Measurements from ENCODE around the gene COQ5. TPM values are rescaled to one million over a fixed set of nuclear protein-coding genes. Genes with fewer than 3 reads are reported as not detected.
"Not testable (repeated sequence)": the region's sequence is repeated elsewhere in the genome, so short reads cannot be mapped to it uniquely, and the experiment has no call there.

COQ5 gene
- total RNA-seq, 1 experiment from 2014 or later: 39.3 TPM

GRCh38 chr12:120529641-120530417, 871 bp upstream of the COQ5 start:
- DNase-seq (ENCODE audit: low read depth): peak; percentile 64

- no peak for DNase-seq (ENCODE audit: low read depth)
Observed at GRCh38 chr12:120522568-120522967, 6.4 kb downstream of the COQ5 start.

DNA sequence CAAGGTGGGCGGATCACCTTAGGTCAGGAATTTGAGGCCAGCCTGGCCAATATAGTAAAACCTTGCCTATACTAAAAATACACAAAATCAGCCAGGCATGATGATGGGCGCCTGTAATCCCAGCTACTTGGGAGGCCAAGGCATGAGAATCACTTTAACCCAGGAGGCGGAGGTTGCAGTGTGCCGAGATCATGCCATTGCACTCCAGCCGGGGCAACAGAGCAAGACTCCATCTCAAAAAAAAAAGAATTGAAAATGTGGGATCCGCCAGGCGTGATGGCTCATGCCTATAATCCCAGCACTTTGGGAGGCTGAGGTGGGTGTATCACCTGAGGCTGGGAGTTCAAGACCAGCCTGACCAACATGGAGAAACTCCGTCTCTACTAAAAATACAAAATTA, 9.6 kb downstream of the COQ5 start:
- not testable (repeated sequence) for DNase-seq (ENCODE audit: low read depth)

- DNase-seq (ENCODE audit: low read depth): no peak
Observed at GRCh38 chr12:120515496-120515895, 13.5 kb downstream of the COQ5 start.

GRCh38 chr12:120514002-120514401, 15.0 kb downstream of the COQ5 start:
- no peak for DNase-seq (ENCODE audit: low read depth)

- DNase-seq (ENCODE audit: low read depth): no peak
Observed at GRCh38 chr12:120508537-120508936, 20.4 kb downstream of the COQ5 start.

DNA sequence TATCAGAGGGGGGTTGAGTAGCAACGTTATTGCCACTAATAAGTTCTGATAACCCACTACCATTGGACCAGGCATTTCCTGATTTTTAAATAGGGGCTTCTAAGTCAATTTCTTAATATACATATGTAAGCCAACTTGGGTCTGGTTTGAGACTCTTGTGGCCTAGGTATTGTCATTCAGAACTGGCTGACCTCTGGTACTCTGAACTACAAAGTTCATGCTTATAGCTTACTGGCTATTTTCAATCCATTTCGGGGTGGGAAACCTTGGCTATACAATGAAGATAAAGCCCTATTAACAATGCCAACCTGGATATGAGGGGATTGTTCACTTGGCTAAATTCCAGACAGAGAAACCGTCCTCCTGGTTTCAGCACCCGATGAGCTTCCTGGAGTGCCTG, 24.4 kb downstream of the COQ5 start:
- no peak for DNase-seq (ENCODE audit: low read depth)

DNA sequence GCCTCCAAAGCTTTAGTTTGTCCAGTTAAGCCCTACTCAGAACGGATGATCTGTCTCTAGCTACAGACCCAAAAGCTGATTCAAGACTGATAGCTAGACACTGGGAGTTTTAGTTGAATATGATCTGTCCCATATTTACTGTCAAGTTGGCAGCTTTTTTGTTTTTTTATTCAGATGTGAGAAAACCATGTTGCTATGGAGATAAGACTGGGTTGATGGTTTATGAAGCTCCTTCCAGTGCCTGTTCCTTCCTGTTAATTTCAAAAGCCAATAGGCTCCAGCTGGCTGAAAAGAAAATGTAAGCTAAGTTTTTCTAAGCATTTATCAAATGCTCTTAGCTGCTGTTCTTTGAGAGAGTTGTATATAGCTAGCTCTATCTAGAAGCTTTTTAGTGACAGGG, 28.4 kb downstream of the COQ5 start:
- peak; percentile 54 for DNase-seq (ENCODE audit: low read depth)

- DNase-seq (ENCODE audit: low read depth): peak; percentile 12
Observed at GRCh38 chr12:120498870-120499515, 30.0 kb downstream of the COQ5 start.

- DNase-seq (ENCODE audit: low read depth): no peak
Observed at GRCh38 chr12:120497524-120498150, 31.3 kb downstream of the COQ5 start.

- DNase-seq (ENCODE audit: low read depth): peak; percentile 50
Observed at GRCh38 chr12:120496413-120497340, 32.3 kb downstream of the COQ5 start.

DNA sequence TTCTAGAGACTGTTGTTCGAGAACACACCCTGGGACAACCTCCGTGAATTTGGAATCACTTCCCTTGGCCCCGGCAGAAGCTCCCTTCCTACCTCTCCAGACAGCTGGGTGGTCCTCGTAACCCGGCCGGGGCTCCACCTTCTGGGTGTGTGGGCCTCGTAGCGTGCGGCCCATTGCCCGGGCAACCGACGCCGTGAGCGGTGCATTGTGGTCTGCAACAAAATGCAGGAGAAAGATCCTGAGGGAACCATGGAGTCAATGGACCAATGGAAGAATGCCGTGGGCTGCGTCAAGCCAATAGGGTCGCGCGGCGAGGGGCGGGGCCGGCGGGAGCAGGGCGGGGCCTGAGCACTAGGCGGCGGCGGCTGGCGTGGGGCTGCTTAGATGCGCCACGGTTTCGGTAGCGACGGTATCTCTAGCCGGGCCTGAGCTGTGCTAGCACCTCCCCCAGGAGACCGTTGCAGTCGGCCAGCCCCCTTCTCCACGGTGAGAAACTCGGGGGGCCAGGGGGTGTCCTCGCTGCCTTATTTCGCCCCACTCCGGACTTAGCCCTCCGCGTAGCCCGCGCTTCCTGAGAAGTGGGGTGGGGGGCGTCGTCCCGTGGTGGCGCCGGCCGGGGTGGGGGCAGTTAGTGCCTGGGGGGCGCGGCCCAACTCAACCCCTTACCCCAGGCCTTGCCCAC, 33.1 kb downstream of the COQ5 start, which contains the start of gene DYNLL1:
Gene DYNLL1, plus strand, starts transcription at position 383 of the 682 bp plus-strand sequence. CDS start 309 bp downstream, outside the sequence.
- peak; percentile 92 for DNase-seq (ENCODE audit: low read depth)

- DNase-seq (ENCODE audit: low read depth): no peak
Observed at GRCh38 chr12:120495186-120495730, 33.7 kb downstream of the COQ5 start.

DNA sequence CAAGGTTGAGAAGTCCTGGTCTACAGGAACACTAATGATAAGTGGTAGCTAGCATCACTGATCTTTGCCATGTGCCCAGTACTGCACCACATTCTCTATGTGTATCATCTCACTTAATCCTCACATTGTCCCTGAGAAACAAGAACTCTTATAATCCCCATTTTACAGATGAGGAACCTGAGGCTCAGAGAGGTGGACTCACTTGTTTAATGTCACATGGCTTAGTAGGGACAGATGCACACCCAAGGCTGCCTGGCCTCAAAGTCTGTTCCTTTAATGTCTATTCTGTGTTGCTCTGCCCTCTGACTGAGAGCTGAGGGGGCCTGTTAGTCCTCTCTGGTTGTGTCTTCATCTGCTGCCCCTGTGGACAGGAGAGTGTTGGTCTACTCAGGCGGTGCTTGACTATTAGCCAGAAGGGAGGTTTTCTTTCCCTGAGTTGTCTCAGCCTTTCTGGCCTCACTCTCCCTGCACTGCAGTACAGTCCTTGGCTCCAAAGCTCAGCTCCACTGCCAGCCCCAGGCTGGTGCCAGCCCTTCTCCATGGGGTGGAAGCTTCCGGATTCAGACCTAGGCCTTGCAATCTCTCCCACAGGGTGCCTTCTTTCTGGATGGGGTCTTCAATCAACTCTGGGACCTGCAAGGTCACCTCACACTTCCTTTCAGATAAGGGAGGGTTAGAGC, 38.0 kb downstream of the COQ5 start:
- no peak for DNase-seq (ENCODE audit: low read depth)

GRCh38 chr12:120490325-120490724, 38.6 kb downstream of the COQ5 start:
- DNase-seq (ENCODE audit: low read depth): no peak

GRCh38 chr12:120489018-120489417, 39.9 kb downstream of the COQ5 start:
- no peak for DNase-seq (ENCODE audit: low read depth)

- DNase-seq (ENCODE audit: low read depth): no peak
Observed at GRCh38 chr12:120488057-120488640, 40.8 kb downstream of the COQ5 start.

DNA sequence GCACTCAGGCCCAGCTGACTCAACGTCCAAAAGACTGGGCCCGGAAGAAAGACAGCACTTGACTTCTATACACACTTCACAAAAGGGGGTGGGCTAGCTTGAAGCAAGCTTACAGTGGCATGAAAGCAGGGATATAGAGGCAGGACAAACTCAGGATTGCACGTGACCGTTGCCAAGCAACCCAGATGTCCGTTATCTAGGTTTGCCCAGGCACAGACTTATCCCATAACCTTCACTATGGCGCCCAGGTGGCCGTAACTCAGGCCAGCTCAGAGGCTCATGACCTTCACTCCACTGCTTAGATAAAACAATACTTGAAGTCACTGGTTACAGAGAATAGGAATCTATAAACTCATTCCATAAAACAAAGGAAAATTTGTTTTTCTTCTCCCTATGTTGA, 41.4 kb downstream of the COQ5 start:
- not testable (repeated sequence) for DNase-seq (ENCODE audit: low read depth)

- no peak for DNase-seq (ENCODE audit: low read depth)
Observed at GRCh38 chr12:120485961-120486881, 42.7 kb downstream of the COQ5 start.

Data from M059J (cell line).